CD4-positive, CD25-positive, alpha-beta regulatory T cell (primary cell): ENCODE measurements around the gene TSPAN9. TPM values are rescaled to one million over a fixed set of nuclear protein-coding genes. Genes with fewer than 3 reads are reported as not detected.

Experiments
- ATAC-seq, 2 donors: fragments of 150-1000 bp; cut with Tn5 transposase; one replicate each; pipeline ENCODE4 v1.10.0; 2021; ENCODE audit warnings: low read depth in 2 of 2, moderate number of reproducible peaks in 2 of 2, moderate library complexity in 1 of 2
- DNase-seq, 3 donors: peaks; one replicate each; pipeline versions ENCODE4 v3.0.0 to v3.0.0-alpha.2; 2012 to 2022; ENCODE audit warnings: mixed read lengths in 1 of 3
- H3K27ac ChIP-seq: one replicate; pipeline ENCODE4 v1.7.0; 2013; ENCODE audit warnings: mild to moderate bottlenecking, low read length; ENCODE audit not compliant: insufficient read depth, poor library complexity, severe bottlenecking
- H3K27me3 ChIP-seq: one replicate; pipeline ENCODE4 v1.7.0; 2013; ENCODE audit warnings: low read length; ENCODE audit not compliant: control insufficient read depth, insufficient read depth
- H3K36me3 ChIP-seq: one replicate; pipeline ENCODE4 v1.7.0; 2013; ENCODE audit warnings: mild to moderate bottlenecking, low read length, moderate library complexity; ENCODE audit not compliant: control insufficient read depth, insufficient read depth
- H3K4me1 ChIP-seq: 2 replicates; pipeline ENCODE4 v1.7.0; 2013; ENCODE audit warnings: mild to moderate bottlenecking, low read length; ENCODE audit not compliant: insufficient read depth, control insufficient read depth, poor library complexity, severe bottlenecking
- H3K4me3 ChIP-seq: one replicate; pipeline ENCODE4 v1.7.0; 2013; ENCODE audit warnings: low read depth, mild to moderate bottlenecking, low read length, moderate library complexity
- H3K9me3 ChIP-seq, 2 experiments: 1 replicate in 1 of 2; 2 replicates in 1 of 2; pipeline ENCODE4 v1.7.0; 2013; ENCODE audit warnings: low read length in 2 of 2, mild to moderate bottlenecking in 1 of 2, moderate library complexity in 1 of 2; ENCODE audit not compliant: control insufficient read depth in 2 of 2
- H3K27ac Mint-ChIP-seq, 3 donors: one replicate each; pipeline ENCODE4 v1.8.0; 2020 to 2022; ENCODE audit warnings: mild to moderate bottlenecking in 3 of 3, mixed read lengths in 3 of 3, moderate library complexity in 2 of 3
- H3K27me3 Mint-ChIP-seq: one replicate; pipeline ENCODE4 v1.8.0; 2022; ENCODE audit warnings: mild to moderate bottlenecking, mixed read lengths
- H3K36me3 Mint-ChIP-seq: one replicate; pipeline ENCODE4 v1.8.0; 2020; ENCODE audit warnings: mixed read lengths
- H3K4me1 Mint-ChIP-seq, 4 donors: one replicate each; pipeline ENCODE4 v1.8.0; 2020 to 2022; ENCODE audit warnings: mixed read lengths in 4 of 4, mild to moderate bottlenecking in 1 of 4
- H3K4me3 Mint-ChIP-seq, 4 donors: one replicate each; pipeline ENCODE4 v1.8.0; 2020 to 2022; ENCODE audit warnings: mild to moderate bottlenecking in 4 of 4, mixed read lengths in 4 of 4, moderate library complexity in 3 of 4
- H3K9me3 Mint-ChIP-seq, 7 donors: one replicate each; pipeline ENCODE4 v1.8.0; 2020 to 2022; ENCODE audit warnings: mixed read lengths in 7 of 7, mild to moderate bottlenecking in 3 of 7, moderate library complexity in 2 of 7
- polyA plus RNA-seq, 4 donors: library from polyadenylated mRNA; unstranded; fragments of 300-500 nt; fragmentation: Illumina TruSeq; gene quantifications; one replicate each; pipeline ENCODE4 v1.2.3, GENCODE V29; 2021
- total RNA-seq: library from RNA; stranded (reverse); gene quantifications from one replicate; pipeline ENCODE4 v1.2.3, GENCODE V29; 2022

TSPAN9 gene
- total and polyA plus RNA-seq, 5 donors from 2014 or later, result 0.09 to 1.2 (median 0.30) TPM; not detected in 1

- Mint-ChIP-seq H3K27me3 (peaks cover 11% of the 10 kb centered on the region), H3K27ac (no peak overlapping the region), H3K36me3 (no peaks in the 10 kb centered on the region), H3K4me3 (no peak overlapping the region), H3K4me1 (no peaks in the 10 kb centered on the region), H3K9me3 (peaks cover 0 to 2% (median 0%) of the 10 kb centered on the region in 7 donors)
- Histone ChIP-seq H3K9me3 (no peaks in the 10 kb centered on the region), H3K4me3 (no peak overlapping the region), H3K36me3 (no peaks in the 10 kb centered on the region), H3K27ac (no peak overlapping the region), H3K4me1 (no peaks in the 10 kb centered on the region), H3K27me3 (no peaks in the 10 kb centered on the region)
- ATAC-seq, result no peak
- DNase-seq, result no peak
Observed at GRCh38 chr12:3231399-3231876, 154.3 kb downstream of the TSPAN9 start.

- H3K27ac Mint-ChIP-seq, result no peak overlapping the region
- Histone ChIP-seq H3K27ac (no peak overlapping the region), H3K4me1 (no peaks in the 10 kb centered on the region), H3K27me3 (no peaks in the 10 kb centered on the region), H3K4me3 (no peak overlapping the region), H3K36me3 (no peaks in the 10 kb centered on the region), H3K9me3 (no peaks in the 10 kb centered on the region)
- peaks cover 0 to under 1% (median 0%) of the 10 kb centered on the region in 7 donors for H3K9me3 Mint-ChIP-seq
- H3K36me3 Mint-ChIP-seq, result no peaks in the 10 kb centered on the region
- ATAC-seq, result no peak
- no peaks in the 10 kb centered on the region for H3K4me1 Mint-ChIP-seq
- no peak overlapping the region for H3K4me3 Mint-ChIP-seq
- H3K27me3 Mint-ChIP-seq, result peaks cover 12% of the 10 kb centered on the region
- no peak for DNase-seq
Observed at GRCh38 chr12:3233797-3234196, 156.6 kb downstream of the TSPAN9 start.

GRCh38 chr12:3236345-3237187 lies 159.4 kb downstream of the TSPAN9 start:
- H3K9me3 Mint-ChIP-seq, result no peaks in the 10 kb centered on the region

GRCh38 chr12:3238196-3238595 lies 161.0 kb downstream of the TSPAN9 start:
- no peak overlapping the region for H3K4me3 Mint-ChIP-seq
- no peaks in the 10 kb centered on the region for H3K4me1 ChIP-seq
- ATAC-seq (no peak), DNase-seq (no peak)
- peaks cover 0 to 2% (median 0%) of the 10 kb centered on the region in 7 donors for H3K9me3 Mint-ChIP-seq
- no peak overlapping the region for H3K27ac Mint-ChIP-seq
- H3K27me3 ChIP-seq, result no peaks in the 10 kb centered on the region
- no peak overlapping the region for H3K27ac ChIP-seq
- H3K9me3 ChIP-seq, result no peaks in the 10 kb centered on the region
- H3K27me3 Mint-ChIP-seq, result peaks cover 12% of the 10 kb centered on the region
- H3K4me3 ChIP-seq, result no peak overlapping the region
- no peaks in the 10 kb centered on the region for H3K4me1 Mint-ChIP-seq
- no peaks in the 10 kb centered on the region for H3K36me3 Mint-ChIP-seq
- H3K36me3 ChIP-seq, result no peaks in the 10 kb centered on the region

More at GRCh38 chr12:3236345-3237187, 159.4 kb downstream of the TSPAN9 start:
- Mint-ChIP-seq H3K4me1 (no peaks in the 10 kb centered on the region), H3K27me3 (peaks cover 9% of the 10 kb centered on the region), H3K36me3 (no peaks in the 10 kb centered on the region), H3K27ac (no peak overlapping the region), H3K4me3 (no peak overlapping the region)
- no peaks in the 10 kb centered on the region for H3K9me3 ChIP-seq
- H3K27me3 ChIP-seq, result no peaks in the 10 kb centered on the region
- ATAC-seq (no peak), DNase-seq (peak in 1 of 3 donors; percentile 15)
- no peaks in the 10 kb centered on the region for H3K36me3 ChIP-seq
- no peak overlapping the region for H3K4me3 ChIP-seq
- no peaks in the 10 kb centered on the region for H3K4me1 ChIP-seq
- H3K27ac ChIP-seq, result no peak overlapping the region

GRCh38 chr12:3241621-3242020 lies 164.4 kb downstream of the TSPAN9 start:
- Histone ChIP-seq H3K9me3 (no peaks in the 10 kb centered on the region), H3K4me1 (no peaks in the 10 kb centered on the region), H3K36me3 (no peaks in the 10 kb centered on the region), H3K27ac (no peak overlapping the region), H3K27me3 (no peaks in the 10 kb centered on the region), H3K4me3 (no peak overlapping the region)
- DNase-seq, result no peak
- peaks cover 5% of the 10 kb centered on the region for H3K27me3 Mint-ChIP-seq
- H3K27ac Mint-ChIP-seq, result no peak overlapping the region
- H3K9me3 Mint-ChIP-seq, result peaks cover 0 to 2% (median 0%) of the 10 kb centered on the region in 7 donors
- H3K4me1 Mint-ChIP-seq, result no peaks in the 10 kb centered on the region
- no peaks in the 10 kb centered on the region for H3K36me3 Mint-ChIP-seq
- H3K4me3 Mint-ChIP-seq, result no peak overlapping the region
- no peak for ATAC-seq

- Histone ChIP-seq H3K36me3 (no peaks in the 10 kb centered on the region), H3K4me1 (no peaks in the 10 kb centered on the region), H3K9me3 (no peaks in the 10 kb centered on the region), H3K4me3 (no peak overlapping the region), H3K27ac (no peak overlapping the region), H3K27me3 (no peaks in the 10 kb centered on the region)
- peaks cover 4% of the 10 kb centered on the region for H3K27me3 Mint-ChIP-seq
- H3K36me3 Mint-ChIP-seq, result no peaks in the 10 kb centered on the region
- no peak overlapping the region for H3K27ac Mint-ChIP-seq
- no peak for DNase-seq
- H3K4me3 Mint-ChIP-seq, result no peak overlapping the region
- no peaks in the 10 kb centered on the region for H3K4me1 Mint-ChIP-seq
- ATAC-seq, result no peak
- peaks cover 0 to 2% (median 0%) of the 10 kb centered on the region in 7 donors for H3K9me3 Mint-ChIP-seq
Observed at GRCh38 chr12:3242199-3242863, 165.2 kb downstream of the TSPAN9 start.

- Histone ChIP-seq H3K9me3 (no peaks in the 10 kb centered on the region), H3K36me3 (no peaks in the 10 kb centered on the region), H3K27ac (no peak overlapping the region), H3K4me1 (no peaks in the 10 kb centered on the region), H3K27me3 (no peaks in the 10 kb centered on the region), H3K4me3 (no peak overlapping the region)
- Mint-ChIP-seq H3K27me3 (peaks cover 4% of the 10 kb centered on the region), H3K36me3 (no peaks in the 10 kb centered on the region), H3K27ac (no peak overlapping the region), H3K9me3 (peaks cover 0 to 2% (median 0%) of the 10 kb centered on the region in 7 donors), H3K4me3 (no peak overlapping the region), H3K4me1 (no peaks in the 10 kb centered on the region)
- ATAC-seq, result peak in 1 of 2 donors; percentile 19
- DNase-seq, result no peak
Observed at GRCh38 chr12:3243376-3244084, 166.4 kb downstream of the TSPAN9 start.
